ENCODE measurements around the gene AZGP1.
"Not testable (repeated sequence)": the region's sequence is repeated elsewhere in the genome, so short reads cannot be mapped to it uniquely, and the experiment has no call there.

The AZGP1 gene

GRCh38 chr7:99976626-99977025 lies 795 bp upstream of the AZGP1 start:
- TF ChIP-seq PATZ1 (CRISPR knock-in tag; IDR thresholded peaks at IDR 0.05; ENCODE audit: borderline replicate concordance) (no peak), ZNF70 (CRISPR knock-in tag; IDR thresholded peaks at IDR 0.05) (no peak), CREB5 (CRISPR knock-in tag; IDR thresholded peaks at IDR 0.05; ENCODE audit: low read depth) (no peak), ZC3H10 (CRISPR knock-in tag; IDR thresholded peaks at IDR 0.05) (no peak), CSRNP3 (CRISPR knock-in tag; IDR thresholded peaks at IDR 0.05) (no peak), POU6F1 (CRISPR knock-in tag; IDR thresholded peaks at IDR 0.05; ENCODE audit: borderline replicate concordance, low read depth) (no peak), GLIS3 (CRISPR knock-in tag; IDR thresholded peaks at IDR 0.05) (no peak), ZFP30 (CRISPR knock-in tag; IDR thresholded peaks at IDR 0.05) (no peak), OSR1 (CRISPR knock-in tag; IDR thresholded peaks at IDR 0.05) (no peak), RARB (CRISPR knock-in tag; IDR thresholded peaks at IDR 0.05) (no peak), TCF4 (CRISPR knock-in tag; IDR thresholded peaks at IDR 0.05; ENCODE audit: borderline replicate concordance) (no peak), CSDC2 (CRISPR knock-in tag; IDR thresholded peaks at IDR 0.05) (no peak), ZFP3 (CRISPR knock-in tag; IDR thresholded peaks at IDR 0.05) (no peak), ISL1 (CRISPR knock-in tag; IDR thresholded peaks at IDR 0.05) (no peak), TOX (CRISPR knock-in tag; IDR thresholded peaks at IDR 0.05; ENCODE audit: borderline replicate concordance) (no peak), ZNF8 (CRISPR knock-in tag; IDR thresholded peaks at IDR 0.05) (no peak), ESRRG (CRISPR knock-in tag; IDR thresholded peaks at IDR 0.05) (no peak), PPARA (CRISPR knock-in tag; IDR thresholded peaks at IDR 0.05; ENCODE audit: borderline replicate concordance) (no peak)
- ATAC-seq: no peak

- TF ChIP-seq ESRRG (CRISPR knock-in tag; IDR thresholded peaks at IDR 0.05): no peak
- TF ChIP-seq TOX (CRISPR knock-in tag; IDR thresholded peaks at IDR 0.05; ENCODE audit: borderline replicate concordance): no peak
- no peak for TF ChIP-seq BACH2 (CRISPR knock-in tag; IDR thresholded peaks at IDR 0.05; ENCODE audit: borderline replicate concordance)
- no peak for TF ChIP-seq ZFP3 (CRISPR knock-in tag; IDR thresholded peaks at IDR 0.05)
- no peak for TF ChIP-seq ZC3H10 (CRISPR knock-in tag; IDR thresholded peaks at IDR 0.05)
- TF ChIP-seq CREB5 (CRISPR knock-in tag; IDR thresholded peaks at IDR 0.05; ENCODE audit: low read depth): no peak
- no peak for TF ChIP-seq PPARA (CRISPR knock-in tag; IDR thresholded peaks at IDR 0.05; ENCODE audit: borderline replicate concordance)
- ATAC-seq: no peak
Measured at GRCh38 chr7:99974681-99975080, 1.1 kb downstream of the AZGP1 start.

GRCh38 chr7:99973817-99974216 lies 2.0 kb downstream of the AZGP1 start:
- not testable (repeated sequence) for ATAC-seq

- no peak for ATAC-seq
- TF ChIP-seq POU6F1 (CRISPR knock-in tag; IDR thresholded peaks at IDR 0.05; ENCODE audit: borderline replicate concordance, low read depth) (no peak), GLIS3 (CRISPR knock-in tag; IDR thresholded peaks at IDR 0.05) (no peak), RARB (CRISPR knock-in tag; IDR thresholded peaks at IDR 0.05) (no peak), ZNF70 (CRISPR knock-in tag; IDR thresholded peaks at IDR 0.05) (no peak), ZC3H10 (CRISPR knock-in tag; IDR thresholded peaks at IDR 0.05) (no peak), TCF4 (CRISPR knock-in tag; IDR thresholded peaks at IDR 0.05; ENCODE audit: borderline replicate concordance) (no peak), ARNTL (CRISPR knock-in tag; IDR thresholded peaks at IDR 0.05; ENCODE audit: borderline replicate concordance, low read depth) (no peak), CSDC2 (CRISPR knock-in tag; IDR thresholded peaks at IDR 0.05) (no peak), PPARA (CRISPR knock-in tag; IDR thresholded peaks at IDR 0.05; ENCODE audit: borderline replicate concordance) (no peak), PATZ1 (CRISPR knock-in tag; IDR thresholded peaks at IDR 0.05; ENCODE audit: borderline replicate concordance) (no peak), ZNF8 (CRISPR knock-in tag; IDR thresholded peaks at IDR 0.05) (no peak), TOX (CRISPR knock-in tag; IDR thresholded peaks at IDR 0.05; ENCODE audit: borderline replicate concordance) (no peak), ESRRG (CRISPR knock-in tag; IDR thresholded peaks at IDR 0.05) (no peak)
Measured at GRCh38 chr7:99971242-99971641, 4.6 kb downstream of the AZGP1 start.

GRCh38 chr7:99969813-99970212 lies 6.0 kb downstream of the AZGP1 start:
- not testable (repeated sequence) for ATAC-seq
